WTC11 (cell line): ENCODE data around the gene SPACA9. TPM values are rescaled to one million over a fixed set of nuclear protein-coding genes. Genes with fewer than 3 reads are reported as not detected.
A peak's percentile ranks its signal among the peaks of the same experiment; 100 is the strongest.

Experiments
- ATAC-seq: fragments of 200-7000 bp; cut with Tn5 transposase; 2 replicates; pipeline ENCODE4 v1.10.0; 2021; ENCODE audit warnings: mild to moderate bottlenecking, moderate library complexity
- CTCF ChIA-PET: fragments of 300-600 bp; sonication (Branson Sonifier 250); formaldehyde crosslinking; loops from one replicate; lab custom pipeline; 2021; ENCODE audit warnings: antibody characterized with exemption; lab: Charles Lee
- POLR2A ChIA-PET: fragments of 350-600 bp; sonication (Branson Sonifier 250); formaldehyde crosslinking; loops from one replicate; lab custom pipeline; 2021; ENCODE audit warnings: antibody characterized with exemption; lab: Charles Lee
- DNase-seq: peaks from one replicate; pipeline ENCODE4 v3.0.0; 2021; ENCODE audit warnings: low spot score
- H3K27ac Mint-ChIP-seq: 2 replicates; pipeline ENCODE4 v1.8.0; 2021; ENCODE audit warnings: mixed read lengths
- H3K27me3 Mint-ChIP-seq: 2 replicates; pipeline ENCODE4 v1.8.0; 2021; ENCODE audit warnings: low read depth, mild to moderate bottlenecking, moderate library complexity, mixed read lengths
- H3K36me3 Mint-ChIP-seq: 2 replicates; pipeline ENCODE4 v1.8.0; 2021; ENCODE audit warnings: mixed read lengths
- H3K4me1 Mint-ChIP-seq: 2 replicates; pipeline ENCODE4 v1.8.0; 2022; ENCODE audit warnings: mixed read lengths
- H3K4me3 Mint-ChIP-seq: 2 replicates; pipeline ENCODE4 v1.8.0; 2021; ENCODE audit warnings: mild to moderate bottlenecking, moderate library complexity, mixed read lengths
- H3K9me3 Mint-ChIP-seq: 2 replicates; pipeline ENCODE4 v1.8.0; 2021; ENCODE audit warnings: mixed read lengths
- AR ChIP-seq: fragments of 250-450 bp; sonication (Bioruptor Pico); IDR thresholded peaks from 2 replicates; pipeline ENCODE4 v1.9.0; 2021; ENCODE audit warnings: mild to moderate bottlenecking
- ATF1 ChIP-seq: sonication (generic); formaldehyde crosslinking; IDR thresholded peaks from 2 replicates; pipeline ENCODE4 v1.8.1; 2023; ENCODE audit warnings: mild to moderate bottlenecking, moderate library complexity, missing genetic modification reagents
- CBFB ChIP-seq: sonication (generic); formaldehyde crosslinking; IDR thresholded peaks from 2 replicates; pipeline ENCODE4 v1.8.1; 2022; ENCODE audit warnings: mild to moderate bottlenecking, low read depth, missing genetic modification reagents
- CTCF ChIP-seq: fragments of 200-600 bp; IDR thresholded peaks from 2 replicates; pipeline ENCODE4 v1.8.0; 2022; ENCODE audit warnings: antibody characterized with exemption
- ESRRA ChIP-seq: sonication (generic); formaldehyde crosslinking; IDR thresholded peaks from 2 replicates; pipeline ENCODE4 v1.8.1; 2022; ENCODE audit warnings: mild to moderate bottlenecking, missing genetic modification reagents, borderline replicate concordance
- HMGA2 ChIP-seq: fragments of 250-450 bp; sonication (Bioruptor Pico); IDR thresholded peaks from 2 replicates; pipeline ENCODE4 v1.4.0; 2021; ENCODE audit warnings: mild to moderate bottlenecking, moderate library complexity
- JUN ChIP-seq: sonication (generic); formaldehyde crosslinking; IDR thresholded peaks from 2 replicates; pipeline ENCODE4 v1.8.0; 2023; ENCODE audit warnings: mild to moderate bottlenecking, missing genetic modification reagents
- MAX ChIP-seq: sonication (generic); formaldehyde crosslinking; IDR thresholded peaks from 2 replicates; pipeline ENCODE4 v1.8.0; 2022; ENCODE audit warnings: mild to moderate bottlenecking, missing genetic modification reagents
- MXD4 ChIP-seq: fragments of 250-450 bp; sonication (Bioruptor Pico); IDR thresholded peaks from 2 replicates; pipeline ENCODE4 v1.8.0; 2021; ENCODE audit warnings: mild to moderate bottlenecking, moderate library complexity, borderline replicate concordance
- MYBL2 ChIP-seq: sonication (generic); formaldehyde crosslinking; IDR thresholded peaks from 2 replicates; pipeline ENCODE4 v1.8.1; 2023; ENCODE audit warnings: mild to moderate bottlenecking, moderate library complexity, missing genetic modification reagents
- NR2C2 ChIP-seq: sonication (generic); formaldehyde crosslinking; IDR thresholded peaks from 2 replicates; pipeline ENCODE4 v1.8.0; 2022; ENCODE audit warnings: mild to moderate bottlenecking, missing genetic modification reagents
- OVOL2 ChIP-seq: fragments of 250-450 bp; sonication (Bioruptor Pico); IDR thresholded peaks from 2 replicates; pipeline ENCODE4 v1.9.0; 2021; ENCODE audit warnings: mild to moderate bottlenecking, borderline replicate concordance
- SP1 ChIP-seq: sonication (generic); formaldehyde crosslinking; conservative IDR thresholded peaks from 2 replicates; pipeline ENCODE4 v1.8.1; 2022; ENCODE audit warnings: missing genetic modification reagents
- TP53 ChIP-seq: sonication (generic); formaldehyde crosslinking; IDR thresholded peaks from 2 replicates; pipeline ENCODE4 v1.8.1; 2023; ENCODE audit warnings: mild to moderate bottlenecking, missing genetic modification reagents
- USF2 ChIP-seq: sonication (generic); formaldehyde crosslinking; IDR thresholded peaks from 2 replicates; pipeline ENCODE4 v1.8.1; 2023; ENCODE audit warnings: mild to moderate bottlenecking, missing genetic modification reagents, moderate library complexity
- ZBTB21 ChIP-seq: sonication (generic); formaldehyde crosslinking; IDR thresholded peaks from 2 replicates; pipeline ENCODE4 v1.8.1; 2023; ENCODE audit warnings: mild to moderate bottlenecking, missing genetic modification reagents, borderline replicate concordance
- ZMAT4 ChIP-seq: fragments of 250-450 bp; sonication (Bioruptor Pico); IDR thresholded peaks from 2 replicates; pipeline ENCODE4 v1.9.0; 2021; ENCODE audit warnings: mild to moderate bottlenecking
- ZNF121 ChIP-seq: sonication (generic); formaldehyde crosslinking; IDR thresholded peaks from 2 replicates; pipeline ENCODE4 v1.8.0; 2023; ENCODE audit warnings: missing genetic modification reagents
- ZNF263 ChIP-seq: sonication (generic); formaldehyde crosslinking; IDR thresholded peaks from 2 replicates; pipeline ENCODE4 v1.8.1; 2022; ENCODE audit warnings: low read depth, mild to moderate bottlenecking, moderate library complexity, missing genetic modification reagents
- ZNF317 ChIP-seq: sonication (generic); formaldehyde crosslinking; IDR thresholded peaks from 2 replicates; pipeline ENCODE4 v1.8.1; 2023; ENCODE audit warnings: low read depth, mild to moderate bottlenecking, moderate library complexity, missing genetic modification reagents, borderline replicate concordance
- ZNF425 ChIP-seq: fragments of 250-450 bp; sonication (Bioruptor Pico); conservative IDR thresholded peaks from 2 replicates; pipeline ENCODE4 v1.9.0; 2021; ENCODE audit warnings: mild to moderate bottlenecking
- total RNA-seq: library from RNA; stranded (reverse); gene quantifications from 3 replicates; pipeline ENCODE4 v1.2.3, GENCODE V29; 2021

SPACA9 gene
- total RNA-seq, 1 experiment from 2014 or later, result 0.48 TPM

- no peak for TF ChIP-seq AR (CRISPR knock-in tag)
- no peak for TF ChIP-seq ZBTB21 (CRISPR knock-in tag)
- no peak for TF ChIP-seq ESRRA
- TF ChIP-seq MXD4 (CRISPR knock-in tag), result no peak
- no peak for TF ChIP-seq CTCF
- TF ChIP-seq MYBL2 (CRISPR knock-in tag), result no peak
- TF ChIP-seq TP53, result no peak
- no peak for TF ChIP-seq CBFB (CRISPR knock-in tag)
Measured at GRCh38 chr9:132832171-132832881, 46.4 kb upstream of the SPACA9 start (continued).

GRCh38 chr9:132833550-132834121 is 45.1 kb upstream of the SPACA9 start:
- Mint-ChIP-seq H3K27me3 (no peaks in the 10 kb centered on the region), H3K36me3 (no peaks in the 10 kb centered on the region), H3K9me3 (peaks cover 4% of the 10 kb centered on the region; the same call in 1 of the 2 replicates), H3K4me1 (no peaks in the 10 kb centered on the region), H3K4me3 (no peak overlapping the region), H3K27ac (peak overlapping the region; percentile 58; the same call in 1 of the 2 replicates)
- DNase-seq, result no peak
- POLR2A ChIA-PET, result interaction anchor here (0.5 kb wide), 1 partner anchor 1156 kb away, joined by 3 read pairs; no protein-coding TSS in a partner anchor
- CTCF ChIA-PET, result interaction anchor here (2.1 kb wide), 1 partner anchor 15 kb away, joined by 16 read pairs; no protein-coding TSS in a partner anchor
- ATAC-seq, result no peak
- TF ChIP-seq NR2C2 (CRISPR knock-in tag) (no peak), CBFB (CRISPR knock-in tag) (no peak), ATF1 (CRISPR knock-in tag) (no peak), ZNF121 (no peak), HMGA2 (CRISPR knock-in tag) (no peak), ZNF263 (CRISPR knock-in tag) (no peak), ZMAT4 (CRISPR knock-in tag) (no peak), TP53 (no peak), JUN (CRISPR knock-in tag) (no peak), ZNF317 (CRISPR knock-in tag) (no peak), OVOL2 (CRISPR knock-in tag) (no peak), USF2 (CRISPR knock-in tag) (no peak), ZNF425 (no peak), AR (CRISPR knock-in tag) (no peak), MAX (CRISPR knock-in tag) (no peak), CTCF (no peak), SP1 (CRISPR knock-in tag) (no peak)
